Lower leg skin (tissue), 4 donors: ENCODE data around the gene LECT2. TPM values are rescaled to one million over a fixed set of nuclear protein-coding genes. Genes with fewer than 3 reads are reported as not detected.

Source experiments
- DNase-seq, 2 donors: peaks; one replicate each; pipeline ENCODE4 v3.0.0-alpha.2; 2019; ENCODE audit warnings: low spot score in 2 of 2
- H3K4me3 ChIP-seq: fragments of 200-600 bp; sonication (generic); 2 replicates; pipeline ENCODE4 v1.5.1; 2017; ENCODE audit warnings: mild to moderate bottlenecking, low read depth; ENCODE audit not compliant: poor library complexity, severe bottlenecking
- CTCF ChIP-seq, 3 donors: fragments of 450-650 bp; IDR thresholded peaks; one replicate each; pipeline ENCODE4 v1.5.1; 2016; ENCODE audit warnings: antibody characterized with exemption in 3 of 3, mild to moderate bottlenecking in 3 of 3, moderate library complexity in 2 of 3
- POLR2A ChIP-seq, 2 donors: fragments of 450-650 bp; IDR thresholded peaks; one replicate each; pipeline ENCODE4 v1.6.1; 2016 to 2017; ENCODE audit warnings: antibody characterized with exemption in 2 of 2, mild to moderate bottlenecking in 1 of 2, moderate library complexity in 1 of 2
- WGBS, 2 donors: methylation state at CpG; one replicate each; pipeline ENCODE4 v1.1.5; 2018; 5-methylcytosine and 5-hydroxymethylcytosine counted together
- intact Hi-C: fragments of 100-400 bp; cut with DNase I; formaldehyde crosslinking; loops from one replicate; pipeline ENCODE4 v1.15.0; 2023; ENCODE audit warnings: low total_unique reads
- total RNA-seq, 4 donors: library from RNA; depleted of rRNA; stranded (reverse); fragments of >200 nt; gene quantifications; one replicate each; pipeline ENCODE4 v1.1.0, GENCODE V29; 2016

The LECT2 gene
- total RNA-seq, 4 donors from 2014 or later, result not detected

DNA sequence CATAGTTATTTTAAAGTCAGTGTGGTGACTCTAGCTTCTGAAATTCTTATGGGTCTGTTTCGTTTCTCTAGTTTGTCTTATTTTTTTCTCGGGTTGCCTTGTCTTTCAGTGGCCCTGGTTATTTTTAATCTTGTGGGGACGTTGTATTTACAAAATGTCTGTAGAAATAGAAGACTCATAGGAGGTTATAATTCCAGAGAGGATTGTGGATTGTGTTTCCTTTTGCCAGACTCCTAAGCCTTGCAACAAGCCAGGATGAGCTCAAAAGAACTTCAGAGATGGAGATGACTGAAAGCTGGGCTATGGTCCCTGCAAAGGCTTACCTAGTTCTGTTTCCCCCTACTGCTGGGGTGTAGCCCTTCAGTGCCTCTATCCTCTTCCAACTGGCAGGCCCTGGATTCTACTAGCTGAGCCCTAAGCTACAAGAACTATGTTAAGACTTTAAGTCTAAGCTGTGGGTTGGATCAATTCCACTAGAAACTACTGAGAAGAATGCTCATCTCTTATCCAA lies 32.2 kb upstream of the LECT2 start:
- no peak overlapping the region for H3K4me3 ChIP-seq

GRCh38 chr5:135986401-135986800 lies 31.6 kb upstream of the LECT2 start:
- 75 to 81% methylated on average over 3 of the region's 3 CpGs for WGBS, 2 donors
- intact Hi-C loops, result no loop called here
- H3K4me3 ChIP-seq, result no peak overlapping the region
- no peak for DNase-seq
- TF ChIP-seq POLR2A (IDR thresholded peaks at IDR 0.05) (no peak), CTCF (IDR thresholded peaks at IDR 0.05) (no peak)

More for the DNA sequence above, 32.2 kb upstream of the LECT2 start:
- TF ChIP-seq CTCF (IDR thresholded peaks at IDR 0.05), result no peak
- no peak for TF ChIP-seq POLR2A (IDR thresholded peaks at IDR 0.05)
- intact Hi-C loops, result no loop called here
- 61 to 64% methylated on average over 3 of the region's 3 CpGs for WGBS, 2 donors
- no peak for DNase-seq

GRCh38 chr5:135985951-135986350 lies 31.2 kb upstream of the LECT2 start:
- no peak overlapping the region for H3K4me3 ChIP-seq
- TF ChIP-seq POLR2A (IDR thresholded peaks at IDR 0.05), result no peak
- no peak for TF ChIP-seq CTCF (IDR thresholded peaks at IDR 0.05)
- intact Hi-C loops, result no loop called here
- no peak for DNase-seq
- WGBS, 2 donors, result 71 to 75% methylated on average over 1 of the region's 1 CpG

DNA sequence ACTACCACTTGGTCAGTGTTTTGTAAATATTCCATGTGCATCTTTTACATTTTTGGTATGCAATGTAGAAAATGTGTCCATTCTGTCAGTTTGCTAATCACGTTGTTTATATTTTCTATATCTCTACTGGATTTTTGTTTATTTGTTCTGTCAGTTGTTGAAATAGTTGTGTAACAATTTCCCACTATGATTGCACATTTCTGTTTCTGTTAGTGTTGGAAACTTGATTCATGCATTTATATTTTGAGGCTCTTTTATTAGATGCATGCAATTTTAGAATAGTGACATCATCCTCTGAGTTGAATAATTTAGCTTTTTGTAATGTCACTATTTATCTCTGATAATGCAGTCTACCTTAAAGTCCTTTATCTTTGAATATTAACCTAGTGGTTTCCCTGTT lies 25.8 kb upstream of the LECT2 start:
- no peak for DNase-seq
- TF ChIP-seq POLR2A (IDR thresholded peaks at IDR 0.05) (no peak), CTCF (IDR thresholded peaks at IDR 0.05) (no peak)
- intact Hi-C loops, result no loop called here
- 80 to 88% methylated on average over 1 of the region's 1 CpG for WGBS, 2 donors
- no peak overlapping the region for H3K4me3 ChIP-seq

DNA sequence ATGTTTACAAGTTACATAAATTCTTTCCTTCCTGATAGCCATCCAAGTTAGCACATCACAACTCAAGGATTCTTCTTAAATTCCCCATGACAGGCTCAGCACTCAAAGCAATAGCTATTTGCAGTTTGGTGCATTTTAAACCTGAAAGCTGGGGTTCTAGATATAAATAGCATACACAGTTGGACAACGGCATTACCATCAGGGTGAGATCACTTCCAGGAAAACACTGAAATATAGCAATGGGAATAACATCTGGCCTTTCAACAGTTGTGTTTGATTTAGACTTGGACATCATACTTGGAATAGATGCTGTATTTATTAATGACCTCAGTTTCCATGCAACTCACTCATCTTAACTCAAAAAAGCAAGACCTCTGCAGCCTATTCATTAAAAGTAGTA lies 24.7 kb upstream of the LECT2 start:
- no peak for DNase-seq
- intact Hi-C loops, result no loop called here
- 35 to 63% methylated on average over 1 of the region's 1 CpG for WGBS, 2 donors
- H3K4me3 ChIP-seq, result no peak overlapping the region
- no peak for TF ChIP-seq CTCF (IDR thresholded peaks at IDR 0.05)

GRCh38 chr5:135978993-135979392 lies 24.2 kb upstream of the LECT2 start:
- 93% methylated on average over 2 of the region's 2 CpGs for WGBS, 2 donors
- no peak for TF ChIP-seq CTCF (IDR thresholded peaks at IDR 0.05)
- TF ChIP-seq POLR2A (IDR thresholded peaks at IDR 0.05), result no peak
- intact Hi-C loops, result no loop called here

More at GRCh38 chr5:135978993-135979392, 24.2 kb upstream of the LECT2 start:
- no peak for DNase-seq
- no peak overlapping the region for H3K4me3 ChIP-seq
